CD4-positive, alpha-beta T cell treated with Interleukin-6 at 100 ng/mL for 8 hours (primary cell): ENCODE data around the gene NID2.

ENCODE experiments used
- DNase-seq: peaks from one replicate; pipeline ENCODE4 v3.0.0-alpha.2; 2020; ENCODE audit warnings: mixed read lengths, low spot score

Gene NID2

DNA sequence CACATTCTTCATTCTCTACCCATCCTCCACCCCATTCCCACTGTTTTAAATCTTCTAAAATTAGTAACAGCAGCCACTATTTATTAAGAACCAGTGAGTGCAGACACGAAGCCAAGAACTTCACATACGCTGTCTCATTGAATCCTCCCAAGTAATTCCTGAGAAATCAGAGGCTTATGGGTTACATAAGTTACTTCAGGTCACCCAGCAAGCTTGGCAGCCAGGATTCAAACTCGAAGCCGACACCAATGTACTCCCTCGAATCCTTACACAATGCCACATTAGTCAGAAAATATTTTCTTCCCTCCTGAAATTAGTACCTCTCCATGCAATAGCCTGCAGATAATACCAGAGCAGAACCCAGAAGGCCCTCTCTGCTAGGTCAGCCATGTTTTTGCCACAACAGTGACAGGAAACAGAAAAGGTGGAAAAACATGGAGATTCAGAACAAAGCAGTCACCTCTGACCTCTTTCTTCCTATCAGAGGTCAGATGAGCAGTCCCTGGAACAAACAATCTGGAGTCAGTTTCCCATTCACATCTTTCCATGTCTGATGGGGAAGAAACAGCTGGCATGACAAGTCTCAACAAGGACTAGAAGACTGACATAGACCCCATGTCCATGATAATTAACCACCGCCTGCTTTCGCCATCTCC lies 16.4 kb downstream of the NID2 start:
- DNase-seq, result no peak

DNA sequence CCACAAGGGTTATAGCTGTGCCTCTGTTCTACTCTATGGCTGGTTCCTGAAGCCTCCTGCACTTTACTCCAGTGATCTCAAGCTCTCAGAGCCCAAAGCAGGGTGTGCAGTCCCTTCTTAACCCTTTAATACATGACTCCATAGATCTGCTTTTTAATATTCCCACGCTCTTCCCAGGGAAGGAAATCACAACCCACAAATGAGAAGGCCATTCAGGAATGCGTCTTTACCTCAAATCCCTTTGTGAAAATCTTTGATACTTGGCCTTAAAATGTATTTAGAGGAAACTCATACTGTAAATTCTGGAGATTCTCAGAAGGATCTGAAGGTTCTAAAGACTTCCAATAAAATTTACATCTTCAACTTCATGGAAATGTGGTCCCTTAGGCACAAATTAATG lies 17.0 kb downstream of the NID2 start:
- DNase-seq, result no peak

DNA sequence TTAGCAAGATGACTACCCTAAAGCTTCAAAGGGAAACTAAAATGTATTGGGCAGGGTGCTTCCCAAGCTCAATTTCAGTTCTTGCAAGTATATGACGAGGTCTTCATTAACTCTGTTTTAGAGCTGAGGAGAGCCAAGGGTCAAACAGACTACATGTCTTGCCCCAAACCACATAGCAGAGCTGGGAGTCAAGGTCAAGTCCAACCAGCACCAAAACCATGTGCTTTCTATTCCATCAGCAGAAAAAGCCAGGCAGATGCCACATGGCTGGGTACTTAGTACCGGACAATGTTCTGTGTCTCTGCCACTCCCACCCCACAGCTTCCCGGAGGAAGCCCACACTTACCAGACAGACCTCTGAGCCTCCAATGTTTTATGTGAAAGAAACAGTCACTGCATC lies 17.6 kb downstream of the NID2 start:
- no peak for DNase-seq

DNA sequence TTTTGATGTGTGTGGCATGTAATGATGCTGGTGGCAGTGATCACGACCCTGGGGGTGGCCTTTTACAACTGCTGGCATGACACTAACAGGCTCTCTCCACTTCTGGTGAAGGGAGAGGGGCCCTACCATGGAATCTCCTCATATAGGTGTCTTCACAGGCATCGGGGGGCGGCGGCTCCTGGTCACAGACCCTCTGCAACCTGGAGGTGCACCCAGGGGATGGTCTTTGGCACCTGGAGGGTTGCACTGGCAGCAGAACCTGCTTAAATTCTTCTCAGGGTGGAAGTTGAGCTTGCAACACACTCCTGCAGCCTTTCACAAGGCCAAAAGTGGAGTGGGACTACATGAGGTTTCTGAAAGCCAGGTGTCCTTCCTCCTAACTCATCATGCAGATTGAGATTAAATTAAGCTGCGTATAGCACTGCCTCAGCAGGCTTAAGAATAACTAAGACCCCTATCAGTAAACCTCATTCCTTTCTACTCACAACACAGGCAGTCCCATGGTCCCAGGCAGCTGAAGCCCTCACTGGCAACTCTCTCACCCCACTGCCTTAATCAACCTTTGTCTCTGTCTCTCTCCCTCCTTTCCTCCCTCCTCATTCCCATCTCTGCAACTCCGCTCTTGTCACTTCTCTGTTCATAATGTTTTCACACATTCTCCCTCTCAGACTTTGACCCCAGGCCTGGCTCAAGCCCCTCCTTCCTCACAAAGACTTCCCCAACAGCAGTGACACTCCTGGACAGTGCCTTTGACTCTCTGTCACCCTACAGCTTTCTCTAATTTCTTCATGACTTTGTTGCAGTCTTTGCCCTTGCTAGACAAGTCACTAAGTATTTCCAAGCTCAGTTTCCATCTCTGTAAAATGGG lies 18.9 kb downstream of the NID2 start:
- DNase-seq, result no peak

DNA sequence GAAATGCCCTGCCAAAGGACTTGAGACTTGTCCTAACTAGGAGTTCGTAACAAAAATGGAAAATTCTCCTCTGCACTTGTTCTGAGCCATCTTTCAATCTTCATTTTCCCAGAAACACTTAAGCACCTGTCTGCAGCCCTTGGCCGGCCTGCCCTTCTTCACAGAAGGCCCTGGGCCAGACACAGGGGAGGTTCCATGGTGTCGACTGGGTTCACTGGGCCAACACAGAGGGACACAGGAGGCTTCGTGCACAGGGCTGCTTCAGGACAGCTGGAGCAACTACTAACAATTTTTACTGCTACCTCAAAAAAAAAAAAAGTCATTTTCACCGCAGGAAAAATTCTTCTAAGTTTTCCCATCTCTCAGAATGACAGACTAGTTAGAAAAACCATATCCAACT lies 19.6 kb downstream of the NID2 start:
- no peak for DNase-seq

DNA sequence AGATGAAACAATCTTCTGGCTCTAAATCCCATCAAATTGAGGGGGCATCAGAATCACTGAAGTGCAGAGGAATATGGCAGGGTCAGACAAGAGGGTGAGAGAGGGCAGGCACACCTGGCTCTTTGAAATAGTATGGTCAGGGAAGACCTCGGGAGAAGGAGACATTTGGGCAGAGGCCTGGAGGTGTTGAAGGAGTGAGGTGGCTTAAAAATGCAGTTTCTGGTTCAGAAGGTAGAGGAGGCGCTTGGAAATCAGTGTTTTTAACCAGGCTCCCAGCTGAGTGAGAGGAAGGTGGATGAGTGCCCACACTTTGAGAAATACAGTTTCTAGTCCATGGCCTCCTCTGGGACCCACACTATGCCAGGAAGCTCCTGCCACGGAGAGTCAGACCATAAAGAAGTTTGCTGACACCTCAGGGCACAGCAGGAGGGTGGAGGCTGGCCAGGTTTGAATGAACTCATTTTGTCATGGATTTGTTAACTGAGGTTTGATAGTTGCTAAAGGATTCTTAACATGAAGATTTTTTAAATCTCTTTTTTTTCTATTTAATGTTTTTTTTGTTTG lies 20.1 kb downstream of the NID2 start:
- no peak for DNase-seq

DNA sequence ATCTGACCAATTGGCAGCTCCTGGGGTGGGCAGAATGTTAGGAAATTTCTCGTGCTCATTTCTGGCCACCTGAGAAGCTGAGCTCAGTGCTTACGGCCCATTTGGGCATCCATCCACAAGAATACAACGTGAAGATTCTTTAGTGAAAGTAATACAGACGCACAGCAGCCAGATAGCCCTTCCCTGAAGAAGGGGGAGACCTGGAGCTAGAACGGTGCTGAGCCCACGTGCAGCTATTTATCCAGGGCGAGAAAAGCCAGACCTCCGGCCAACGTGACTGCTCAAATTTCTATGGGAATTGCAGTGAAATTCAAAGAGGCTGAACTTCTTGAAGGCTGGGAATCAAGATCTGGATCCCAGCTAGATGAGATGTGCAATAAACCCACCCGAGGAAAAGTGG lies 20.7 kb downstream of the NID2 start:
- DNase-seq, result no peak

DNA sequence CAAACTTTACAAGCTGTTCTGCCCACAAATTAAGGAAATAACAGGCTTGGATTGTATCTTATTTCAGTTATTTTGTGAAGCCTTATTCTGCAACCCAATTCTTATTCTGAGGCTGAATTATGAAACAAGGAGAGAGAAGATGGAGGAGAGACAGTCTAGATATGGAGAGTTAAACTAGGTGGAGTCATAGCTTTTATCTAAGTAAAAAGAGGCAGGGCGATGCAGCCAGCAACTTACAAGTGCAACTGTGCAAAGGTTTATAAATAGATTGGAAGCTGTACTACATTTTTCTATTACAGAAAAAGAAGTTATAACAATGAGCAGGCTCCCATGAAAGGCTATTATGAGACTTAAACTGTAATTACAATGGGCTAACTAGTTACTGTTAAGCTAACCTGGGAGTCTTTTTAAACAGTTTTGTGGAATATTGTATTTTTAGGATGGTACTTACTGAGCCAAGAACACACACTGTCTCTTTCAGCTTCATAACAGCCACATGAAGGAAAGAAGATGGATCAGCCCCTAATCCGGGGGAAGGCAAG lies 22.4 kb downstream of the NID2 start:
- no peak for DNase-seq

DNA sequence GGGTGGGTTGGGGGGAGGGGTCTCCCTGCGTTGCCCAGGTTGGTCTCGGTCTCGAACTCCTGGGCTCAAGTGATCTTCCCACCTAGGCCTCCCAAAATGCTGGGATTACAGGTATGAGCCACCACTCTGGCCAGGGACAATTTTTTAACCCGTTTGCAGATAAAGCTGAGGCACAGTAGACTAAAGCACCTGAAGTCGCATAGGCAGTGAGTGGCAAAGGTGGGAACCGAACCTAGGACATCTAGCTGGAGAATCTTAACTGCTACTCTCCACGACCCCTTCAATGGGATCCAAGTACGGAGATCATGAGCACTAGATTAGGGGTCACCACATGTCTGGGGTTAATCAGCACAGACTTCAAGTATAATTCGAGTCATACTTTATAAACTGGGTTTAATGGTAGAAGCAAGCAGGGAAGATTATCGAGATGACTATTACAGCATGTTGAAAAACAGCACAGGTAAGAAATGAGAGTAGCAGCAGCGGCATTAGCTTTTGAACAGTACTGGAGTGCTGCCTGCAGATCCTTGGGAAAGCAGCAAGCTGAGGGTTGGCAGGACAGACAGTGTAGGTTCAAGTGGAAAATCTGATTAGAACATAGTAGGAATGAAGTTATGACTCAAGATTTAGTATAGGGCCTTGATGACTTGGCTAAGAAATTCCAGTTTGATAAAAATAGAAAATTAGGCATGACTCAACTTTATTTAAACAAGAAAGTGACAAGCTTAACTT lies 23.9 kb downstream of the NID2 start:
- no peak for DNase-seq

DNA sequence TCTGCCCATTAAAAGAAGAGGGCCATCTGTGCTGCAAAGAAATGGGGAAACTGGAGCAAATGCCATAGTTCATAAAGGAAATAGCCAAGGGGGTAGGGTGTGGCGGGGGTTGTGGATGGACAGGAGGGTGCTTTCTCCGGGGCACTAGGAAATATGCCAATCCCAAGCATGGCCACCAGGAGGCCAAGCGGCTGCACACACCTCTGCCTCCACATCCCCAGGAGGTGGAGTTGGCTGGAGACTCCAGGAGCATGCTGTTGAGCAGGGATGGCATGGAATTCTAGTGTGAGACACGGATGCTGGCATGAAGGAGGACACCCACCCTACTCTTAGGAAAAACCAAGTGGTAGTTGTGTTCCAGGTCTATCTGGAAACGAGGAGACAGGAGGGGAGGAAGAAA lies 25.2 kb downstream of the NID2 start:
- peak; percentile 8 for DNase-seq

DNA sequence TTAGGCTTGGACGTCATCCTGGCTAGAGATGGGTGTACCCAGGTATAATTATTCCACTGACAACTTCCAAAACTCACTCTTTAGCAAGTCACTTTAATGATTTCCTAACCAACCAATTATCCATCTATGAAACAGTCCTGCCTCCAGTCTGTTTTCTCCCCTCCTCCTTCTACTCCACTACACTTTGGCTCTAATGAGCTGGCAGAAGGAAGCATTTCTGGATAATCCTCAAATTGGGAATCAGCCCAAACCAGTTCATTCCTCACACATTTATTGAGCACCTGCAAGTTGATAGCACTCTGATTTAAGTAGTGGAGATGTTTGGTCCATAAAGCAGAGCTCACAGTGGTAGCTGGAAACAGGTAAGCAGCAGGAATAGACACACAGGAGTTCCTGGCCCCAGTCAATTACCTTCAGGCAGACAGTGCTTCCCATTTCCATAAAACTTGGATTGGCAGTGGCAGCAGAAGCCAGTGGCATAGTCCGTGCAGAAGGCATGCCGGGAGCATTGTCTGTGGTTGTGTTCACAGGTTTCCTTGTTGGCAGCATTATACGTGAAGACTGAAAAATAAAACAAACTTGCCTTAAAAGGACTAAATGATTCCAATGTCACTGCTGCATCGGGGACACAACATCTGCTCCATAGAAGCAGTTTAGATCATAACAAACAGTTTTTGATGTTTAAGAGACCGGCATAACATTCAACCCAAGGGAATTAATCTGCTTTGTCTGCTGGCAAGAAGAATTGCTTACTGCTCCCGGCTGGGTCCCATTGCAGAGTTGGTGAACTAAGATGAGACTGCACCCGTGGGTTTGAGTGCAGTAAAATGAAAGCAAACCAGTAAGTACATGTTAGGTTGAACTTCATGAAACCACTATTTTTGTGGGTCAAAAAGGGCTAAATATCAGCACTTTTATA lies 26.2 kb downstream of the NID2 start:
- no peak for DNase-seq

DNA sequence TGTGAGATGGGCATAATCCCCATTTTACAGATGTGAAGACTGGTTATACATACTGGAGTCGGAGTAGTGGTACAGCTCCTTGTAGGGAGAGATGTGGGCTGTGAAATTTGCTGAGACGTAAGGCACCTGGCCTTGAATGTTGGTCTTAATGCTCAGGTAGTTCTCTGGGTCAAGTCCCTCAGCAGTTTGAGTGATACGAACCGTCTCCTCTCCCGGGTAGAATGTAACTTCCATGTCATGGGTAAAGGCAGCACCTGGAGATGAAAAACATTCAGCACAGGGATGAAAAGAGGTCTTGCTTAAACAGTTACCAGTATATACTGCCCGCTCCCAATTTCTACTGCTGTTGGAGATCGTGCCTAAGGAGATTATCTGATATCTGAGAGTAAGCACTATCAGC lies 28.3 kb downstream of the NID2 start:
- no peak for DNase-seq

DNA sequence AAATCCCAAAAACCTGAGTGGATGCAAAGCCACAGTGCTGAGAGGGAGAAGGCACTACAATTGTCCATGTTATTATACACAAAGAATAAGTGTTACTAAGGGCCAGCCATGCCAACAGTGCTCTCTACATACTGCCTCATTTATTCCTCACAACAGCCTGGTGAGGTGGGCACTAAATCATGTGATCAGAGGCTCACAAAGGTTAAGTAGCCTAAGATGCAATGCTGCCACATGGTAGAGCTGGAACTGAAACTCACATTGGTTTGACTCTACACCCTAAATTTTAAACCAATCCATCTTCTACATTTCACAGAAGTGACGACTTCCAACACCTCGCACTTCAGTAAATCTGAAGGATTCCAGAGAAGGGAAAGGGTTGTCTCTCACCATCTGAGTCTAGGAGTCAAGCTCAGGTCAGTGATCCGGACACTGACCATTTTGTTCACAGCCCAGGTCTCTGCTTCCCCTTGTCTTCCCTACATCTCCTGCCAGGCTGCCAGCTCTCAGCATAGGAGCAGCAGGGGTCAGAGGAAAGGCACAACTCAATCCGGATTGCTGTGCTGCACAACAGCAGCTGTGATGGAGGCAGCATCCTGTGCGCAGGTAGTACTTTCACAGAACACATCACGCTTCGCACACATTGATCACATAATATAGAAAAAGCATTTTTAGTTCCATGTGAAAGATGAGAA lies 29.6 kb downstream of the NID2 start:
- DNase-seq, result no peak

DNA sequence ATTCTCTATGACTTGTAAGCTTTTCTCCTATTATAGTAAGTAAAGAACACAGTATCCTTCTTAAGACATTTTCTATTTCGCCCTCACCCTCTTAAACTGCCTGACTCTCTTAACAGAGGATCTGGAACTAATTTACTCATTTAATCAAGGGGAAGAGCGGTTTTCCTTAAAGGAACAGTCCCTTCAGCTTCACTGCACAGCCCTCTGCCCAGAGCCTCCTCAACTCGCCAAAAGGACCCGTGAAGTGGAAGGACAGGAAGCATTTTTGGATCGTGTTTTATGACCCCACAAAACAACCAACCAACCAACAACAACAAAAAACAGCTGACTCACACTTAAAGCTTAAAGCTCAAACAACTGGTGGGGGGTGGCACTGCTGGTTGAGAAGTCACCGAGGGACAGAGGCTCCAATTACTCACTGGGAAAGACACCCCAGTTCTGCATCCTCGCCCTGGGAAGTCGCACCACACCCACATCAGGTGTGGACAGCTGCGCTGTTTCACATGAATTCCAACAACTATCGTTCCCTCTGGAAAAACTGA lies 35.7 kb downstream of the NID2 start:
- no peak for DNase-seq

DNA sequence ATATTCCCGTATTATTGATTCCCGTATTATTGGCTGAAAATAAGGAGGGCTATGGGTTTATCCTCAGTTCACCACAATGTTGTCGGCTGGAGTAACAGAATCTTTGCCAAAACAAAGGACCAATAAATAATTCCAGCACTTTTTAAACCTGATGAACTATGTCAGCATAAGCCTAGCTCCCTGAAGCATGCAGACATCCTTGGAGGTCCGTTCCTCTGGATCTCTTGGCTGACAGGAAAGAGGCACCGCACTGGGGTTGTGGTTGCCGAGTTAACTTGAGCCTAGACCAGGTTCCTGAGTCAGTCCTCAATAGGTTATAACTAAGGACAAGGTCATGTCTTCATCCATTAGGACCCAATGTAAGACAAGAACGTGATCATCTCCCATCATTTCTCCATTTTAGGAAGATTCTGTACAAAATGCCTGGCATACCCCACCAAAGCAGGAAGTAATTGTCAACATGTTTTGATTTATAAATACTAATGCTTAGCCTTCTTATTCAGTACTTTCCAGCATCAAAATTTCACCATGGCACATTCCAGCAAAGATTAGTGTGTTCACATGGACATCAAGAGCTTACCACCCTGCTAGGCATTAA lies 36.6 kb downstream of the NID2 start:
- DNase-seq, result no peak

DNA sequence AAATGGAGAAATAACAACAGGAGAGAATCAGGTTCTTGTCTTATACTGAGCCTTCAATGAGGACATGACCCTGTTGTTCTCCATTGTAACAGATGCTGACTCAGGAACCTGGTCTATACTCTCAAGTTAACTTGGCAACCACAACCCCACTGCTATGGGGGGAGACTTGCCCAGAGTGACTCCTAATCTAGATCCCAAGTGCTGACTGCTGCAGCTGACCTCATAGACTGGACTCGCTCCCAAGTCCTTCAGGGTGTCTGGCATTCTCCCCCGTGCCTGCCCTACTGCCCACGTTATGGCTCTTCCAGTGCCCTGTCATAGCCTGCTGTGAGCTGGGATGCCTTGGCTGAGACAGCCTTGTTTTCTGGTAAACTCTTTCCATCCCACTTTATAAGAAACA lies 37.1 kb downstream of the NID2 start:
- no peak for DNase-seq

DNA sequence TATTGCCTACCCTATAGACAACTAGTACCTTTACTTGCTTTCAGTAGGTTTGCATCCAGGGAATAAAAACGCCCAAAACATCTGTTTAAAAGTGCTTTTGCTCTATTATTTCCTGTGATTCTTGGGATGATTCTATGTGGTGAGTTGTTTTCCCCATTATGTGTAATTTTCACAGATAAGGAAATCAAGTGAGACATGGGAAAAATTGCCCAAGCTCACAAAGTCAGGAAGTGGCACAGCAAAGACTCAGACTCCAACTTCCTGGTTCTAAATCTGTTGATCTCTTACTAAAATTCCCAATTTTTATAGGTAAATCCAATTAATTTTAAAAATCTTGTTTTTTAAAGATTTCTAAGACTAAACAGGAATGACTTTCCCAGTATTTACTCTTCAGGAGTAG lies 39.0 kb downstream of the NID2 start:
- no peak for DNase-seq

DNA sequence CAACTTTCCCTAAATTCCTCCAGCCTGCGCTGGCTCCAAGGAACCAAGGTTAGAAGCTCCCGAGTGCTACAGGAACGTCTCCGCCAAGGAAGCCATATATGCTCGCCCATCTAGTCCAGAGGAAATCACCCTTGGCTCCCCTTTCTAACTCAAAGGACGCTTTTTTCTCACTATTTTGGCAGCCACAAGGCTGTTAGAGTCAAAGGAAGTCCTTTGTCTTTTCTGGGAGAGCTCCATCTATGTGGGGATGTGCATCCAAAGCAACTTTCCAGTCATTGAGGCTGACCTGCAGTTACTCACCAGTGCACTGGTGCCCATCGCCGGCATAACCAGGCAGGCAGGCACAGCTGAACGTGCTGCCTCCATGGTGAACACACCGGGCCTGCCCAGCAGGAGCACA lies 42.0 kb downstream of the NID2 start:
- no peak for DNase-seq

DNA sequence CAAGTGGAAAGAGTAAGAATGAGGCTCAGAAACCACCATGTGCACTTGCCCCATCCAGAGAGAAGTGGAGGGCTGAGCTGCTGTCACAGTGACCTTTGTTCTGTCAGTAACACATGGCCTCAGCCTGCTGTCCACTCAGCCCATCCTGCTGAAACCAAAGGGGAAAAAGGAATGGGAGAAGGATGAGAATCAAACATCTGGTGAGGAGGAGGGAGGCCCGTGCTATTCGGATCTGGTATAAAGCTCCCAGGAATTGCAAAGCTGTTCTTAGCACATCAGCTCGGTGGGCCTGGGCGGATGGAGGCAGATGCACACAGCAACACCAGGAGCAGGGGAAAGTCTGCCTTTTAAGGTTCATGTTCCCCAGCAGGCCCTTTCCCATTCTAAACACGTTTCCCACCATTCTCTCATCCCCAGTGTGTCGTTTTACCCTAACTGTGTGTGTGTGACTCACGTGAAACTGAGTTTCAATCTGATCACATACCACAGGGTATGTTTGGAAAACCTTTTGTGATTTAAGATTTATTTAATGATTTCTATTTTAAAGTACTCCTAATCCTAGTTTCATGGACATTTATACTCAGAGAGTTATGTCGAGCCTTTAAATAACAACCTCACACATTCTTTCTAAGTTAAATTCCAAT lies 42.7 kb downstream of the NID2 start:
- no peak for DNase-seq

DNA sequence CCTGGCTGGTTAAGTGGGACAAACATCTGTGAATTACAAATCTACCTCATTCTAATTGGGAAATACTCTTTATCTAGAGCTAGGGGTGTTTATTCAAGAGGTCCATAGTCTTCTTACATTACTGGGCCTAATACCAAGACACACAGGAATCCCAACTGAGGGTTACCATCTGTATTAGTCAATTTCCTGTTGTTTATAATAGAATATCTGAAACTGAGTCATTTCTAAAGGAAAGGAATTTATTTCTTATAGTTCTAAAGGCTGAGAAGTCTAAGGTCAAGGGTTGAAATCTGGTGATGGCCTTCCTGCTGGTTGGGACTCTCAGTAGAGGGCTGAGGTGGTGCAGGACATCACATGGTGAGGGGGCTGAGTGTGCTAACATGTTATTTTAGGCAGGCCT lies 43.5 kb downstream of the NID2 start:
- no peak for DNase-seq
